ELR (cell line): ENCODE results near the gene CLSTN3.
A peak's percentile ranks its signal among the peaks of the same experiment; 100 is the strongest.
"Not testable (repeated sequence)": the region's sequence is repeated elsewhere in the genome, so short reads cannot be mapped to it uniquely, and the experiment has no call there.

Experiments used
- DNase-seq: peaks from one replicate; pipeline ENCODE4 v3.0.0-alpha.2; 2015; ENCODE audit warnings: low read depth

CLSTN3 gene

DNA sequence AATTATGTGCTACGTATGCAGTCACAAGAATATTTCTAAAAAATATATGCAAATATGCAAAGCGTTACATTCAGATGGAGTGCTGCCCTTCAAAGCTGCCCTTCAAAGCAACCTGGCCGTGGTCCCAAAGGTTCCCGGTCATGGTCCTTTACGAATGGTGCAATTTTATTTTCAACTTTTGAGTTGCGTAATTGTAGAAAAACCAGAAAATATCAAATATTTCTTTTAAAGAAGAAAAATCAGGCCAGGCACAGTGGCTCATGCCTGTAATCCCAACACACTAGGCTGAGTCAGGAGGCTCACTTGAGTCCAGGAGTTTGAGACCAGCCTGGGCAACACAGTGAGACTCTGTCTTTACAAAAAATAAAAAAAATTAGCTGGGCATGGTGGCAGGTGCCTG is 21.4 kb downstream of the CLSTN3 start:
- no peak for DNase-seq

GRCh38 chr12:7152818-7153217 is 22.6 kb downstream of the CLSTN3 start:
- no peak for DNase-seq

DNA sequence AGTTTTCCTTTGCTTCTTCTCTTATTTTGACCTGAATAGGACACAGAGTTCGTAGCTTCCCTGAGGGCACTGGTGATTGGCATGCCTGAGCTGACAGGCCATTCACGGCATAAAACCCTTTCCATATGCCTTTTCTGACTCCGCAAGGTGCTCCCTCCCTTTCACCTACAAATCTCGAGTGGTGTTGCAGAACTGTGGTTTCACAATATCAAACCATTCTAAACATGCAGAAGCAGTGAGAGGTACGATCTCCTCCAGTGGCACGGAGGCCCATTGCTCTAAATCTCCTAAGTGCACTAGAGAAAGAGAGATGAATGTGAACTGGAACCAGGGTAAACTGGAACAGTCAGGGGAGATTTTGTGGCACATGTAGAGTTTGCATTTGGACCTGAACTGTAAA is 23.9 kb downstream of the CLSTN3 start:
- no peak for DNase-seq

DNA sequence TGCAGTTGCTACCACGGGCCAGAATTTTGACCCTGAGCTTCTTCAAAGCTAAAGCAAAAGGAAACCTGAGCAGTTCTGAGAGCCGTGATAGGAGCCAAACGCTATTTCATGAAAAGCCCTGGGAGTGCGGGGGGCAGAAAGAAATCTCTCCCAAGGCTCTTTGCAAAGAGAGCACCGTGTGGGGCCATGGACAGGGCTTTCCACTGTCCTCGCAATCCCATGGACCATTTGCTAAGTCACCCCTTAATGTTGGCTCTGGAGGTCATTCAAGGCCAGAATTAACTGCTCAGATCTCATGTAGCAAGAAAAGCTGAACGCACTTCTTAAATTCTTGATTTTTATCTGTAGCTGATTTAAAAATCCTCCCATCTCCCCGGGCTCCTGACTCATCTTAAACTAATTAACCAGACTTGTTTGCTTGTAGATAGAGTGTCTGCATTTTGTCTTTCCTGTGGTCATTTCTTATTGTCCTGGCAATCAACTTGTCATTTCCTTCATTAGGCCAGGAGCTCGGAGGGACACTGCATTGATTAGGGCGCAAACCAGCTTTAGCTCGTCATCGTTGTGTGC is 24.8 kb downstream of the CLSTN3 start:
- DNase-seq: no peak

- no peak for DNase-seq
Measured at GRCh38 chr12:7155471-7156034, 25.4 kb downstream of the CLSTN3 start.

- no peak for DNase-seq
Measured at GRCh38 chr12:7156259-7157197, 26.4 kb downstream of the CLSTN3 start.

GRCh38 chr12:7157391-7157790 is 27.2 kb downstream of the CLSTN3 start:
- DNase-seq: no peak

DNA sequence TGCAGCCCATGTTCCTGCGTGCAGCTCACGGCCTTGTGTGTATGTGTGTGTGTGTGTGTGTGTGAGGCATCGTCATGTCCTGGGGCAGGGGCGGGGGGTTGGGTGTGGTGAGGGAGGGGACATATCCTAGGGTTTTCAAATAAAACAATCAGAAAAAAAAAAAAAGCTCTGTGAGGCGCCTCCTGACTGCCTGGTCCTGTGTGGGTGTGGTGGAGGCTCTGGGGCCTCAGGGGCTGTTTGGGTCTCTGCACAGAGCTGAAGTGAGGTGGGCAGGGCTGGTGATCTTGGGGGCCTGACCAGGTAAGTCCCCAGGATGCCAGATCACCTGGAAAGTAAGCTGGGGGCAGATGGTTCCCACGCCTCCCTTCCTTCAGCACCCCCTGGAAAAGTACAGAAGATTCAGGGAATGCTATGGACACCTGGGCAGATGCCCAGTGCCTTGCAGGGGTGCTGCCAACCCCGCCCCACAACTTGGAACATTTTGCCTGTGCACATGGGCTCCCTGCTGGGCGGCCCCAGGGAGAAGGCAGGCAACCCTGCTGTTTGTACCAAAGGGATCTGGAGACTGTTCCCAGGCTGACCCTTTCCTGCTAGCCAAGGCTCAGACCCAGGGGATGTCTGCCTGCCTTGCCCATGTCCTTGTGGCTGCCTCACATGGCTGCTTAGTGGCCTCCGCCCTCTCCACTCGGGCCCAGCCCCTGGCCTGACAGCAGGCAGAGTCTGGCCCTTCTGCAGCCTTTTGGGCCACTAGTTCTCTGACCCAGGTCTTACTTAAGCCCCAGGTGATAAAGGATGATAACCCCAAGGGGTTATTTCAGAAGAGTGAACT is 28.8 kb downstream of the CLSTN3 start:
- no peak for DNase-seq

DNA sequence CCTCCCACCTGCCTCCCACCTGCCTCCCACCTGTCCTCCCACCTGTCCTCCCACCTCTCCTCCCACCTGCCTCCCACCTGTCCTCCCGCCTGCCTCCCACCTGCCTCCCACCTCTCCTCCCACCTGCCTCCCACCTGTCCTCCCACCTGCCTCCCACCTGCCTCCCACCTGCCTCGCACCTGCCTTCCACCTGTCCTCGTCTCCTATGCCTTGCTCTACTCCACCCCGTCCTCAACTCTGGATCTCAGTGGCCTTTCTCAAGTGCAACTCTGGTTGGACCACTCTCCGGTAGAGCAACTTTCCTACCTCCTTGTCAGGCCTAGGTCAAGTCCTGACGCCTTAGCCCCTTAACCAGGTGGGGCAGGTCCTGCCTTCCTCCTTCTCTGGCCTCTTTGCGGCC is 30.0 kb downstream of the CLSTN3 start:
- DNase-seq: no peak

DNA sequence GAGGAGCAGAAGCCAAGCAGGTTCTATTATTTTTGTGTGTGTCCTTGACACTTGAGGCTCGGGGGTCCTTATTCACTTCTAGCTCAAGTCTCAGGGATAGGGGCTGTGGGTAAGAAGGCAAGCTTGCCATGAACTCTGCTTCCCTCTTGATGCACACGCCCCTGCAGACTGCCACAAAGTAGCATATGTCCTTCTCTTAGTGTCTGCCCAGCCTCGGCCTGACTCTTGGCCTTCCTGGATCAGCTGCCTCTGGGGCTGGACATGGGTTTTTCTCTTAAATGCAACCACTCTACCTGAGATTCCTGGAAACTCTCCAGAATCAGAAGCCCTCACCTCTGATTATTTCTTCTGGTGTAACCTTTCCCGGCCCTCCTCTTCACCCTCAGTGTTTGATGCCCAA is 31.2 kb downstream of the CLSTN3 start:
- DNase-seq: no peak

DNA sequence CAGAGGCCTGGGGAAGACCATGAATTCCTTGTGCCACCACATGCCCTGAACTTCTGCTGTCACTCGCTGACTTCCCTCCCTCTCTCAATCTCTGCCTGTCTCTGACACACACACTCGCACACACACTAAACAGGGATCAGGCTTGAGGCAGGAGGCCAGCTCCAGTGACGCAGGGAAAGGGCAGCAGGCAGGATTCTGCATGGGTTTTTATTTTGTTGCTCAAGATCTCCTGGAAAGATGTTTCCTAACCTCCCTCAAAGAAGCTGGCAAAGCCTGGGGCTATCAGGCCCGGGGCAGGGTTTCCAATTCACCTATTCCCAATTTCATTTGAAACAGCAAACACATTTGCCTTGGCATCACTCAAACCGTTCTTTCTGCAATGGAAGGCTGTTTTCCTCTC is 31.6 kb downstream of the CLSTN3 start:
- DNase-seq: no peak

DNA sequence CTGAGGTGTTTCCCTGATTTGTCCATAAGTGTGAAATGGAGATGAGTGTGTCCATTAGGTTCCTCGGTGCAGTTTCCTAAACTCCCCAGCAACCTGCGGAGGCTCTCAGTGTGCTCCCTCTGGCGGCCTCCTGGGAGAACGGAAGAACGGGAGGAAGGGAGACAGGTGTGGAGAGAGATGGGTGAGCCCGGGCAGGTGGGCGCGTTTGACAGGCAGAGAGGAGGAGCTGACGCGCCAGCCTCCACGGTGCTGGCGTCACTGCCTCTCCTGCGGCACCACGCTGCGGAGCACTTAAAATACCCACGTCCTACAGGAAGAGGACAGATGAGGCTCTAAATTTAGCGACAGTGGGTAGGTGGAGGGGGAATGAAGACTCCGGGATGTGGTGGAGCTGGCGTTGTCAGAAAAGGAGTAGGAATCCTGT is 32.5 kb downstream of the CLSTN3 start:
- DNase-seq: peak; percentile 50

DNA sequence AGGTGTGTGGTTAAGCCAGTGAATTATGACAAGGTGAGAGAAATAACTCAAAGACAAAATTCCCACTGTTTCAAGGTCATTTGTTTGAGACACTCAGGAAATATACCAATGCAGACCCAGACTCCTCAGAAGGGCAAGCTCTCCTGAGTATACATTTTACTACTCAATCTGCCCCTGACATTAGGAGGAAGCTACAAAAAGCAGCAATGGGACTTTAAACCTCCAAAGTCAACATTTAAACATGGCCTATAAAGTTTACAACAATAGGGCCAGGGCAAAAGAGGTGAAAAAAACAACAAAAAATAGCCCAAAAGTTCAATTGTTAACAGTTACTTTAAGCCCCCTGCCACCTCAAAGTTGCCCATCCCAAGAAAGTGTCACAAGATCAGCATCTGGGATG is 39.8 kb downstream of the CLSTN3 start:
- DNase-seq: no peak

DNA sequence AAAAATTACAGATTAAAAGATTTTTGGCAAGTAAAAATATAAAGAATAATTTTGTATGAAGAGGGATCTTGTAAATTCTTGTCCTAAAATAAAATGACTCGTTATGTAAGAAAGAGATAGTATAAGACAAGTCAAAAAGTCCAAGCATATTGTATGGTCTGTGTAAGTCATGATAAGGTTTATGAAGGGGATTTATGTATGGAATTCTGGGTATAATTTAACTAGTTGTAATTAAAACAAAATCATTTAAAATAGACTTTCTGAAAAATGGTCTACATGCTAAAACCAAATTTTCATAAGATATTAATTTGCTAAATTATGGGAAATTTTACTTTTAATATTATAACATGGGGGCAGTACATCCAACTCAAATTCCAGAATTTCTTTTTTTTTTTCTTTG is 41.7 kb downstream of the CLSTN3 start:
- DNase-seq: peak; percentile 13

GRCh38 chr12:7175493-7175892 is 45.3 kb downstream of the CLSTN3 start:
- peak; percentile 74 for DNase-seq

GRCh38 chr12:7176595-7176994 is 46.4 kb downstream of the CLSTN3 start:
- DNase-seq: no peak

- DNase-seq: no peak
Measured at GRCh38 chr12:7178481-7178880, 48.3 kb downstream of the CLSTN3 start.

DNA sequence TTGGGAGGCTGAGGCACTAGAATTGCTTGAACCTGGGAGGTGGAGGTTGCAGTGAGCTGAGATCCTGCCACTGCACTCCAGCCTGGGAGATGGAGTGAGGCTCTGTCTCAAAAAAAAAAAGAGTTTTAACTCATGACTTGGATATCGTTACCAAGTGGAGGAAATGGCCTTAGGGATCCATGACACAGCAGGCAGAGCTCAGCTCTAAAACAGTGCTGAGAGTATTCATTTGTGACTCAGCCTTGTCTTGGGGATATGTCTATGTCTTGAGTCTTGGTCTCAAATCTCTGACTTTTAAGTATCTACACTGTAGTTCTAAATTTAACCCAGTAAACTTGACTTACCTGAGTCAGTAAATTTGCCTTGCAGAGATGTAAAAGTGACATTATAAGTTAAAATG is 50.5 kb downstream of the CLSTN3 start:
- peak; percentile 73 for DNase-seq

DNA sequence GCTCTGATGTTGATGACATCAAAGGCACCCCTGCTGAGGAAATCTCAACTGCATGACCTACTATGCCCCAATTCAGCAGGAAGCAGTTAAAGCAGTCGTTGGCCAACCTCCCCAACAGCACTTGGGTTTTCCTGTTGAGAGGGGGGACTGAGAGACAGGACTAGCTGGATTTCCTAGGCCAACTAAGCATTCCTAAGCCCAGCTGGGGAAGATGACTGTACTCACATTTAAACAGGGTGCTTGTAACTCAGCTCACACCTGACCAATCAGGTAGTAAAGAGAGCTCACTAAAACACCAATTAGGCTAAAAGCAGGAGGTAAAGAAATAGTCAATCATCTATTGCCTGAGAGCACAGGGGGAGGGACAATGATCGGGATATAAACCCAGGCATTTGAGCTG is 55.9 kb downstream of the CLSTN3 start:
- DNase-seq: not testable (repeated sequence)

DNA sequence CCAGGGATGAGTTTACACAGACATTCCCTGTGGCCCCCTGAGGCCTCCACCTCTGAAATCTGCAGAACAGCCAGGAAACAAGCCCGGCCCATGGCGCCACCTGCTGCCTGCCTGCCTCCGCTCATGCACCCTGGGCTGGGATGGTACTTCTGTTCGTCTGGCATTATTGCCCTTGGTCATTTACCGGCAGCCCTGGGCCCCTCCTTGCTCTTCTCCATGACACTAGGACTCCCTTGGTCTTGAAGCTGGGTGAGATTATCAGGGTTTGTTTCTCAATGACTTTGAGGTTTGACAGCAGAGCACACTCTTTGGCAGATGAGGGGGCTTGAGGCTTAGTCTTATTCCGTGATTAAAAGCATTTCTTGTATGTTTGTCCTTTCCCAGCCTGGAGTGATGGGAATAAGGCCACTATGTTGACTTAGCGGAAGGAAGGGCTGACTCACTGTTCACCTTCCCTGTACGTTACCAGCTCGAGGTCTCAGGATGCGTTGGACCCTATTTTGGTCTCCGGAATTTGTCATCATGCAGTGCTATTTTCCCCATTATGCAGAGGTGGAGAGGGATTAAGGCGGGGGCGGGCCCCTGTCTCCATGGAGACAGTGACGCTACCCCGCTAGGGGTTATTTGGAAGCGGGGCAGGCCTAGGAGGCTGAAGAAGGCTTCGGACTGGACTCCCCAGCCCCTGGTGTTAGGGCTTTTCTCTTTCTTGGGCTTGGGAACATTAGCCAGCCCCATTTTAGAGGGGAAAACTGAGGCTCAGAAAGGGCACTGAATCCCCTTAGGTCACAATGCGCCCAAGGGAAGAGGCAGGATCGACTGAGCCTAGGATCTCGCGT is 58.6 kb downstream of the CLSTN3 start:
- peak; percentile 92 for DNase-seq
